Type B pancreatic cell (in vitro differentiated cells): Measurements from ENCODE around the gene IL18. TPM values are rescaled to one million over a fixed set of nuclear protein-coding genes. Genes with fewer than 3 reads are reported as not detected.

Source experiments
- DNase-seq: peaks from one replicate; pipeline ENCODE4 v3.0.0; 2021; ENCODE audit warnings: mixed read lengths; ENCODE audit not compliant: unreplicated experiment; ENCODE audit errors: extremely low spot score
- H3K27ac Mint-ChIP-seq: 2 replicates; pipeline ENCODE4 v1.8.0; 2021; ENCODE audit warnings: mild to moderate bottlenecking, mixed read lengths
- H3K27me3 Mint-ChIP-seq: 2 replicates; pipeline ENCODE4 v1.8.0; 2021; ENCODE audit warnings: mixed read lengths
- H3K36me3 Mint-ChIP-seq: 2 replicates; pipeline ENCODE4 v1.8.0; 2021; ENCODE audit warnings: mixed read lengths
- H3K4me1 Mint-ChIP-seq: one replicate; pipeline ENCODE4 v1.8.0; 2021; ENCODE audit warnings: mixed read lengths; ENCODE audit not compliant: unreplicated experiment
- H3K4me3 Mint-ChIP-seq: 2 replicates; pipeline ENCODE4 v1.8.0; 2021; ENCODE audit warnings: mild to moderate bottlenecking, mixed read lengths
- H3K9me3 Mint-ChIP-seq: 2 replicates; pipeline ENCODE4 v1.8.0; 2021; ENCODE audit warnings: mixed read lengths
- CTCF ChIP-seq: fragments of 200-600 bp; sonication (generic); conservative IDR thresholded peaks from 2 replicates; pipeline ENCODE4 v1.5.0; 2021; ENCODE audit warnings: antibody characterized with exemption, mild to moderate bottlenecking
- total RNA-seq: library from RNA; stranded (reverse); gene quantifications from 2 replicates; pipeline ENCODE4 v1.2.1, GENCODE V29; 2021; ENCODE audit warnings: low replicate concordance

The IL18 gene
- total RNA-seq, 1 donor from 2014 or later, result 0.94 TPM

GRCh38 chr11:112113539-112114457 lies 50.1 kb downstream of the IL18 start:
- Mint-ChIP-seq H3K36me3 (peaks cover 11% of the 10 kb centered on the region), H3K4me1 (no peaks in the 10 kb centered on the region), H3K27ac (no peak overlapping the region), H3K27me3 (no peaks in the 10 kb centered on the region), H3K9me3 (no peaks in the 10 kb centered on the region), H3K4me3 (no peak overlapping the region)
- TF ChIP-seq CTCF, result peak; percentile 84
- no peak for DNase-seq

GRCh38 chr11:112106070-112106469 lies 57.8 kb downstream of the IL18 start:
- Mint-ChIP-seq H3K9me3 (no peaks in the 10 kb centered on the region), H3K4me1 (no peaks in the 10 kb centered on the region), H3K36me3 (peaks cover 4% of the 10 kb centered on the region), H3K27ac (no peak overlapping the region), H3K4me3 (no peak overlapping the region), H3K27me3 (no peaks in the 10 kb centered on the region)
- no peak for DNase-seq
- no peak for TF ChIP-seq CTCF

GRCh38 chr11:112103446-112103845 lies 60.4 kb downstream of the IL18 start:
- DNase-seq, result no peak
- Mint-ChIP-seq H3K4me1 (no peaks in the 10 kb centered on the region), H3K4me3 (no peak overlapping the region), H3K9me3 (no peaks in the 10 kb centered on the region), H3K36me3 (no peaks in the 10 kb centered on the region), H3K27me3 (no peaks in the 10 kb centered on the region), H3K27ac (no peak overlapping the region)
- TF ChIP-seq CTCF, result no peak

GRCh38 chr11:112100462-112100861 lies 63.4 kb downstream of the IL18 start:
- DNase-seq, result no peak
- Mint-ChIP-seq H3K4me3 (no peak overlapping the region), H3K4me1 (no peaks in the 10 kb centered on the region), H3K36me3 (peaks cover 5% of the 10 kb centered on the region), H3K27me3 (no peaks in the 10 kb centered on the region), H3K9me3 (no peaks in the 10 kb centered on the region), H3K27ac (no peak overlapping the region)
- no peak for TF ChIP-seq CTCF

- no peaks in the 10 kb centered on the region for H3K4me1 Mint-ChIP-seq
- no peaks in the 10 kb centered on the region for H3K27me3 Mint-ChIP-seq
- no peaks in the 10 kb centered on the region for H3K9me3 Mint-ChIP-seq
- no peak for DNase-seq
- no peak overlapping the region for H3K27ac Mint-ChIP-seq
- no peak overlapping the region for H3K4me3 Mint-ChIP-seq
- no peak for TF ChIP-seq CTCF
- H3K36me3 Mint-ChIP-seq, result peaks cover 9% of the 10 kb centered on the region
Observed at GRCh38 chr11:112097734-112098528, 66.0 kb downstream of the IL18 start.
